HG03139 (cell line): ENCODE measurements around the gene GDPD1.
"Not testable (repeated sequence)": the region's sequence is repeated elsewhere in the genome, so short reads cannot be mapped to it uniquely, and the experiment has no call there.

Experiments used
- ATAC-seq: cut with Tn5 transposase; IDR thresholded peaks from one replicate; pipeline ENCODE4 v1.9.1; 2021; ENCODE audit not compliant: unreplicated experiment

The GDPD1 gene

GRCh38 chr17:59220328-59221158 lies at the start of gene GDPD1:
Gene GDPD1 (plus strand): TSS chr17:59220511. CDS start chr17:59220610, 99 bp downstream.
- ATAC-seq, result peak; percentile 92

- ATAC-seq, result no peak
Observed at GRCh38 chr17:59172436-59173004, 47.8 kb upstream of the GDPD1 start.

- no peak for ATAC-seq
Observed at GRCh38 chr17:59174671-59175070, 45.6 kb upstream of the GDPD1 start.

- ATAC-seq, result no peak
Observed at GRCh38 chr17:59175076-59175475, 45.2 kb upstream of the GDPD1 start.

- no peak for ATAC-seq
Observed at GRCh38 chr17:59178266-59178985, 41.9 kb upstream of the GDPD1 start.

GRCh38 chr17:59179601-59180000 lies 40.7 kb upstream of the GDPD1 start:
- not testable (repeated sequence) for ATAC-seq

GRCh38 chr17:59180626-59181025 lies 39.7 kb upstream of the GDPD1 start:
- no peak for ATAC-seq

- ATAC-seq, result no peak
Observed at GRCh38 chr17:59181481-59181880, 38.8 kb upstream of the GDPD1 start.

GRCh38 chr17:59185997-59186396 lies 34.3 kb upstream of the GDPD1 start:
- no peak for ATAC-seq

GRCh38 chr17:59186850-59187249 lies 33.5 kb upstream of the GDPD1 start:
- no peak for ATAC-seq

GRCh38 chr17:59190806-59191205 lies 29.5 kb upstream of the GDPD1 start:
- no peak for ATAC-seq

- ATAC-seq, result no peak
Observed at GRCh38 chr17:59193336-59193862, 26.9 kb upstream of the GDPD1 start.

- no peak for ATAC-seq
Observed at GRCh38 chr17:59199398-59199797, 20.9 kb upstream of the GDPD1 start.

- ATAC-seq, result no peak
Observed at GRCh38 chr17:59202320-59202719, 18.0 kb upstream of the GDPD1 start.

- ATAC-seq, result no peak
Observed at GRCh38 chr17:59219370-59219769, 941 bp upstream of the GDPD1 start.

- no peak for ATAC-seq
Observed at GRCh38 chr17:59219992-59220327, 351 bp upstream of the GDPD1 start.

- no peak for ATAC-seq
Observed at GRCh38 chr17:59221159-59221847, 992 bp downstream of the GDPD1 start.

- ATAC-seq, result no peak
Observed at GRCh38 chr17:59223813-59224212, 3.5 kb downstream of the GDPD1 start.

GRCh38 chr17:59228588-59228987 lies 8.3 kb downstream of the GDPD1 start:
- ATAC-seq, result not testable (repeated sequence)

GRCh38 chr17:59230764-59231163 lies 10.5 kb downstream of the GDPD1 start:
- ATAC-seq, result no peak

GRCh38 chr17:59234631-59235030 lies 14.3 kb downstream of the GDPD1 start:
- ATAC-seq, result no peak
